HG03066 (cell line): ENCODE results near the gene IL17C.

Experiments used
- ATAC-seq: cut with Tn5 transposase; IDR thresholded peaks from one replicate; pipeline ENCODE4 v1.9.1; 2021; ENCODE audit warnings: low read depth; ENCODE audit not compliant: unreplicated experiment

Gene IL17C, protein sequence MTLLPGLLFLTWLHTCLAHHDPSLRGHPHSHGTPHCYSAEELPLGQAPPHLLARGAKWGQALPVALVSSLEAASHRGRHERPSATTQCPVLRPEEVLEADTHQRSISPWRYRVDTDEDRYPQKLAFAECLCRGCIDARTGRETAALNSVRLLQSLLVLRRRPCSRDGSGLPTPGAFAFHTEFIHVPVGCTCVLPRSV

DNA sequence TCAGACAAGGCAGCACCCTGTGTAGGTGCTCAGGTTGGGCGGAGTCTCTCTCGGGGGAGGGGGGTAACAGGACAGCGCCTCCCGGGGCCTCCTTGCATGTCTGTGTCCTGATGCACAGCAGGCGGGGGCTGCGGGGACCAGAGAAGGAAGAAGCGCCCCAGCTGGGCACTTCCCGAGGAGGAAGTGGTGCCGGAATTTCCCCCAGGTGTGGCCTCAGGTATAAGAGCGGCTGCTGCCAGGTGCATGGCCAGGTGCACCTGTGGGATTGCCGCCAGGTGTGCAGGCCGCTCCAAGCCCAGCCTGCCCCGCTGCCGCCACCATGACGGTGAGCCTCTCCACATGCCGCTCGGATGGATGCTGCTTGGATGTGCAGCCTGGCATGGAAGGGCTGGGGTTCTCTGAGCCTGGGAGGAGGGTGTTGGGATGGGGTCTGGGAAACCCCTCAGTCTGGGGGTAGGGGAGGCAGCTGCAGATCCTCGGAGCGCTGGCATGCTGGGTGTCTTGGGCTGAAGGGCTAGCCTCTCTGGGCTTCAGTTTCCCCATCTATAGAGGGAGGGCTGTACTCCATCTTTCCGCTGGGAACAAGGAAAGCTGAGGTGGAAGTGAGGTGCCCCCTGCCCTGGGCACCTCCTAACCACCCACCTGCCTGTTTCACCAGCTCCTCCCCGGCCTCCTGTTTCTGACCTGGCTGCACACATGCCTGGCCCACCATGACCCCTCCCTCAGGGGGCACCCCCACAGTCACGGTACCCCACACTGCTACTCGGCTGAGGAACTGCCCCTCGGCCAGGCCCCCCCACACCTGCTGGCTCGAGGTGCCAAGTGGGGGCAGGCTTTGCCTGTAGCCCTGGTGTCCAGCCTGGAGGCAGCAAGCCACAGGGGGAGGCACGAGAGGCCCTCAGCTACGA is at the start of gene IL17C:
Gene IL17C, plus strand, starts transcription at position 250 of the 908 bp plus-strand sequence. Its CDS starts 70 bp downstream, at position 320.
- no peak for ATAC-seq

DNA sequence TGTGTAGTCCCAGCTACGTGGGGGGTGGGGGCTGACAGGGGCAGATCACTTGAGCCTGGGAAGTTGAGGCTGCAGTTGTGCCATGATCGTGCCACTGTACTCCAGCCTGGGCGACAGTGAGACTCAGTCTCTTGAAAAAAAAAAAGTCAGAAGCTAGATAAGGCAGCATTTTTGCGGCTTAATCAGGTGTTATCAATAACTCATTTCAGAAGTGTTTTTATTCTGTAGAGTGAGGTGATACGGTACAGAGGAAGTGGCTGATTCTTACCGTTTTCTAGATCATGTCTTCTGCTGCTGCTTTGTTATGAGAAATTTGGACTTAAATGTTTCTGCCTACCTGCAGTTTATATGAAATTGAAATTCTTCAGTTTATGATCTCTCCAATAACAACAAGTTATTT is 49.6 kb upstream of the IL17C start:
- ATAC-seq, result no peak

DNA sequence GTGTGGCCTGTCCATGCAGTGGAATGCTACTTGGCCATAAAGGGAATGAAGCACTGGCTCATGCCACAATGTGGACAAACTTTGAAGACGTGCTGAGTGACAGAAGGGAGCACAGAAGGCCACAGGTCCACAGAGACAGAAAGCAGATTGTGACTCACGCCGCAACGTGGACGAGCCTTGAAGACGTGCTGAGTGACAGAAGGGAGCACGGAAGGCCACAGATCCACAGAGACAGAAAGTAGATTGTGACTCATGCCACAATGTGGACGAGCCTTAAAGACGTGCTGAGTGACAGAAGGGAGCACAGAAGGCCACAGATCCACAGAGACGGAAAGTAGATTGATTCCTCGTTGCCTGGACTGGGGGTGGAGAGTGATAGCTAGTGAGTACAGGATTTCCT is 48.9 kb upstream of the IL17C start:
- ATAC-seq, result no peak

DNA sequence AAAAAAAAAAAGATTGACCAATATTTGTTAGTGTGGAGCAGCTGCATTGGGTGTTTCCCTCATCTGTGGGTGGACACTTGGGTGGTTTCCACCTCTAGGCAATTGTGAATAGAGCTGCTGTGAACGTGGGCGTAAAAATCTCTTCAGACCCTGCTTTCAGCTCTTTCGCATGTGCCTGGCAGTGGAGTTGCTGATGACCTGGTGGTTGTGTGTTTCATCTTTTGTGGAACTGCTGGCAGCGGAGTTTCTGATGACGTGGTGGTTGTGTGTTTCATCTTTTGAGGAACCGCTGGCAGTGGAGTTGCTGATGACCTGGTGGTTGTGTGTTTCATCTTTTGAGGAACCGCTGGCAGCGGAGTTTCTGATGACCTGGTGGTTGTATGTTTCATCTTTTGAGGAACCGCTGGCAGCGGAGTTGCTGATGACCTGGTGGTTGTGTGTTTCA is 46.8 kb upstream of the IL17C start:
- ATAC-seq, result no peak

DNA sequence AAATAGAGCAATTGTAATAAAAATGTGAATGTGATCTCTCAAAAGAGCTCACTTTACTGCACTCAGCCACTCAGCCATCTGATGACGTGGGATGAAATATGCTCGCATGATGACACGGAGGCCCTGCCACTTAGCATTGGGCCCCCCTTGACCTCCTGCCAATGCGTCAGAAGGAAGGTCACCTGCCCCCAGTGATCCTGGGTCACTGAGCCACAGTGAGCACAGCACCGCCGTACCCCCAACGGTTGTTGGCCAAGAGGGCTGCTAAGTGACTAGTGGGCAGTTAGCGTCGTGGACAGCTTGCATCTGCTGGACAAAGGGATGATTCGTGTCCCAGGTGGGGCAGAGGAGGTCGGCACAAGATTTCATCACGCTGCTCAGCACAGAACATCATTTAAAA is 45.3 kb upstream of the IL17C start:
- no peak for ATAC-seq

DNA sequence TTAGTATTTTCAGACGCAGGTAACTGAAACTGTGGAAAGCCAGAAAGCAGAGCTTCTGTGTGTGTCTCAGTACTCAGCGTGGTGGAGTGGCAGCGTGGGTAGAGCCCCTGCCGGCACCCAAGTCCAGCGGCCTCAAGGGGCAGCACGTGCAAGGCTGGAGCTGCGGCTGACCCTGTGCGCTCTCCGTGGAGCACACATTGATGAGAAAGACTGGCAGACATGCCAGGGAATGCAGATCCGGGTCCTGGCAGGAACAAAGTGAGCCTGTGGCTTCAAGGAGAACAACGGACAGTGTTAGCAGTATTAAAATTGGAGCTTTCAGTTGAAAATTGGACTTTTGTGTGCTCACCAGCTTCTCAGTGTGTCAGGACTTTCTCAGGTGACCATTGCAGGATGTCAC is 44.9 kb upstream of the IL17C start:
- no peak for ATAC-seq

DNA sequence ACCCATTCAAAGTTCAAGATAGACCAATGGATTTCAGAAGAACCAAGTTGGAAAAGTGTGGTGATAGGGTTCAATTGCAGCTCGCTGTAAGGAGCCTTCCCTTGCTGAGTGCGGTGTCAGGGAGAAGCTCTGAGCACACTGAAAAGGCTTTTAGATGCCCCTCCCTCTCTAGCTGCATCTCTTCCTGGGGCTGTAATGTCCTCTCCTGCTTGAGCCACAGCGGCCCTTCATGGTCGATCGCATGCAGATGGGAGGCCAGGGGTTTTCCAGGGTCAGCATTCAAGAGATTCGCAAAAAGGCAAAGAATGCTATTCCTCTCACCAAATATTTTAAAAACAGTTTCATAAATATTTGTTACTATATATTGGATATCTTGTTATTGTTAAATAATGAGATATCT is 44.5 kb upstream of the IL17C start:
- ATAC-seq, result no peak

DNA sequence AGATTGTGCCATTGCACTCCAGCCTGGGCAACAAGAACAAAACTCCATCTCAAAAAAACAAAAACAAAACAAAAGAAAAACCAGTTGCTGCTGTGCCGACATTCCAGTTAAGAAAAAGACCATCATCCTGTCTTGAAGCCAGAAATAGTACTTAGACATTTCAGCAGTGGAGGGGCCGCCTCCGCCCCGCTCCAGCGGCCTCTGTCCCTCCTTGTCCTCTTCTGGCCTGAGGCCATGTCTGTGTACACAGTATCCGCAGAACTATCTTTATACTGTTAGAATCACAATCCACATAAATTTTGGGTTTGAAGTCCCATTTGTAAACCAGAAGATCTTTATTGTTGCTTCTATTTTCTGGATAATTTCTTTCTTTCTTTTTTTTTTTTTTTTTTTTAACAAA is 43.3 kb upstream of the IL17C start:
- no peak for ATAC-seq

DNA sequence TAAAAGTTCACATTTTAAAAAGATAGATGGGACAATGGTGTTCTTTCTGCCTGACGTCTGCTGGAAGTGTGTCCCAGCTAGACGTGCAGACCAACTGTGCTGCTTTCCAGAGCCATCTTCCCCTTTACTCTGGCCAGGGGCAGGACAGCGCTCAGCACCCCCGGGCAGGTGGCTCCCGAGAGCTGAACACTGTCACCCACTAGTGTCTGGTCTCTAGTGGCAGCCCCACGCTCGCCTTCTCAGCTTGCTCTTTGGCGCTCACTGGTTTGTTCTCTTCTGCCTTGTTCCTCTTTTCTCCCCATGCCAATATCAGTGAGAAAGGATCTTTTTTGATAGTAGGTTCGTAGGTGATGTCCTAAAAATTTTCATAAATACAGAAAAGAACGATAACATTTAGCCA is 42.5 kb upstream of the IL17C start:
- ATAC-seq, result no peak

DNA sequence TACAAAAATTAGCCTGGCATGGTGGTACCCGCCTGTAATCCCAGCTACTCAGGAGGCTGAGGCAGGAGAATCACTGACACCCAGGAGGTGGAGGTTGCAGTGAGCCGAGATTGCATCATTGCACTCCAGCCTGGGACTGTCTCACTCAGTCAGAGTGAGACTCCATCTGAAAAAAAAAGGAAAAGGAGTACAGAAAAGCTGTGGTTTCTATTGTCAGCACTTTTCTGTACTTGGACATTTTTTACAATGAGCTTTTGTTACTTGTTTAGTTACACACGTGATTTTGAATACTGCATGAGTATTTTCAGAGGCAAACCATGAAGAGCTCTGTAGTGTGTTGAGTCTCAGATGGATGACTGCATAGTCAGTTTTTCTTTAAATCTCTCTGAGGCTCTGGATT is 41.9 kb upstream of the IL17C start:
- ATAC-seq, result no peak

DNA sequence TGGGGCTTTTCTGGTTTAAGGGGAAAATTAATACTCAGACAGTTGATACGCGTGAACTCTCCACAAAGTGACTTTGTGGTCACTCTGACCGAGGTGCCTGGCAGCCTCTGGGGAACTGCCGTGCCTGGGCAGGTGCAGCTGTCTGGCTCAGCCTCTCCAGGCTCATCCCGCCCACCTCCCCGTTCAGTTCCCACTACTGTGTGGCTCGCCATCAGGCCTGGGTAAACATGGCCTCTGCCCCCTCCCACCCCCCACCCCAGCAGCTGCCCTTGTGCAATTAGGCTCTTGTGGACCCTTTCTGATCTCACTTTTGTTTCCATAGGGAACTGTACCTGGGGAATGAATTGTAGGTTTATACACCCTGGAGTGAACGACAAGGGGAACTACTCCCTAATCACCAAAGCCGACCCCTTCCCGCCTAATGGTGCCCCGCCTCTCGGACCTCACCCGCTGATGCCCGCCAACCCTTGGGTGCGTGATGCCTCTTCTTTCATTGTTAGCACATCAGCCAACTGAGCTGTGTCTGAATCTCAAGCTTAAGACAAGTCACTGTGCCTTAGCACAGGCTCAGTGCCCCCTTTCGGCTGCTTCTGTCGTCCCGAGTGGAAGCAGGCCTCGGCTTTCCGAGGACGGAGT is 40.4 kb upstream of the IL17C start:
- no peak for ATAC-seq

DNA sequence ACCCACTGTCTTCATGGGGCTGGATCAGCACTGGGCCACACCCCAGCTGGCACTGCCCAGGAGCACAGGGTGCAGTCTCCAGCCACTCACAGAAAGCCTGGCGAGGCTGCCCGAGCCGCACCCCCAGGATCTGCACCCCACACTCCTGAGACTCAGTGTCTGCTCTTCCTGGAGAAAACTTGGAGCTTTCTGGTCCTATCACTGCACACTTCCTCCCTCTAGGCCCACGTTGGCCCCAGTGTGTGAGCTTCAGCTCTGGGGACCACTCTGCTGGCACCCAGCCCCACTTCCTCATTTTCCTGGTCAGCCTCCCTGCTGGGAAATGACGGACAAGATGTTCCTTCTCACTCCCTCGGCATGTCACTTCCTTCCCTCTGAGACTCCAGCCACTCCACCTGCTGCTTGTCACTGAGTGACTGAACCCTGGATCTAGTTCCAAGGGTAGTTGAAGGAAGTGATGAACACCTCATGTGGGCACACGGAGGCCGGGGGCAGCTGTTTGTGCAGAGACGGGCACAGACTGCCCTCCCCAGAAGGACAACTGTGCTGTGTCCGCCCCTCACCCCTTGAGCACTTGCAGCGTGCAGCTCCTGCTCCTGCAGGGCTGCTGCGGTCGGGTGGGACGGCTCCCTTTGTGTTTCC is 39.2 kb upstream of the IL17C start:
- ATAC-seq, result no peak

DNA sequence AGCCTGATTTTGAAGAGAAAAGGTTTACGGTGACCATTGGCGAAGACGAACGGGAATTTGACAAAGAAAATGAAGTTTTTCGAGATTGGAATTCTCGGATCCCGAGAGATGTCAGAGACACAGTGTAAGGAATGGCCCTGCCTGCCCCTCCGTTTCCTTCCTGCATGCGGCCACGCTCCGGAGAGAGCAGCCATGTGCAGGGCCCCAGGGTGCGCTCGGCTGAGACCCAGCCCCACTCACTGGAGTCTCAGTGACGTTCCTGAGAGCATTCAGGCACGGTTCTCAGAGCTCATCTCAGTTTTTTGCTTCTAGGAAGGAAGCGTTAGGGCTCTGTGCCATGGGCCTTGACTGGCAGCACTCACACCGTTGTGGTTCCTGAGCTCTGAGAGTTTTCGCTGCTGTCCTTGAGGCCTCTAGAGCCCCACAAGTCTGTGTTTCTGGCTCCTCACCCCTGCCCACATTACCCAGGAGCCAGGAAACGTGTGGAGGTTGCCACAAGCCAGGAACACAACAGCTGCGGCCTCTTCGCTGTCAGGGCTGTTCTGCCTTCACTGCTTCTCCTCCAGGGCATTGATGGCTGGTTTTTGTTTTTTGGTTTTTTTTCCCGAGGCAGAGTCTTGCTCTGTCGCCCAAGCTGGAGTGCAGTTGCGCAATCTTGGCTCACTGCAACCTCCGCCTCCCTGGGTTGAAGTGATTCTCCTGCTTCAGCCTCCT is 38.4 kb upstream of the IL17C start:
- no peak for ATAC-seq

DNA sequence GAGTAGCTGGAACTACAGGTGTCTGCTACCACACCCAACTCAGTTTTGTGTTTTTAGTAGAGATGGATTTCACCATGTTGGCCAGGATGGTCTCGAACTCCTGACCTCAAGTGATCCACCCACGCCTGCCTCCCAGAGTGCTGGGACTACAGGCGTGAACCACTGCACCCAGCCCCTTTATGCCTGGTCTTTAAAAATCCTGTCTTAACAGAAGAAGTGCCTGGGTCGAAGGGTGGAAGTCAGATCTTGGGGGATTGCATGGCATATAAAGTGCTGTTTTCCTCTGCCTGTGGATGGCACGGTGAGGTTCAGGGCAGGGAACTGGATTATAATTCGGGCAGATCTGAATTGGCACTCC is 37.9 kb upstream of the IL17C start:
- ATAC-seq, result no peak

DNA sequence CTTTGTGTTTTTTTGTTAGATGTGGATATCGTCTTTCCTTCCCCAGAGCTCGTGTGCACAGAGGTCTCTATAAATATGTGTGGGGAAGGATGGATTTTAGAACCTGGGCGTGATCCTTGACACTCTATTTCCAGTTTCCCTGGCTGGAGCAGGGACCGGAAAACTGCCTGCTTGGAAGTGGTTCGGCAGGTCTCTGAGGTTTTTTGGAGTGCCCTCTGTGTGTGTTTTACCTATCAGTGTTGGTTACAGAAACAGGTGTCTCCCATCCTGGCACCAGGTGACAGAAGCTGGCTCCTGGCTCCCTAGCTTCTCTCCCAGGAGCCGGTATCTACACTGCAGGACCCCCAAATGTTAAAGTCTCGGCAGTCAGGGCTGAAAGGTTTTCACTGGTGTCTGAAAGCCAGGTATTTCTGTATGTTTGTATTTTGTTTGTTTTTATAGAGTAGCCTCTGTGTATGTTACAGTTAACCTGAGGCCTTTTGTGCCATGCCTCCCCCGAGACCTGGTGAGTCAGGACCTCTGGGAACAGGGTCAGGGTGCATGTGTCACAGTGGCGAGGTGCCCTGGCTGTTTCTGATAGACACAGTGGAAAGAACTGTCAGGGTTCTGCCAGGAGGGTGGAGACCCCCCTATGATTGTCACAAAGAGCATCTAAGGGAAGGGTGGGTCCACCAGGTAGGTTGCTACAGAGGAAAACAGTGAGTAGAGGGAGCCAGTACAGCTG is 36.9 kb upstream of the IL17C start:
- no peak for ATAC-seq

DNA sequence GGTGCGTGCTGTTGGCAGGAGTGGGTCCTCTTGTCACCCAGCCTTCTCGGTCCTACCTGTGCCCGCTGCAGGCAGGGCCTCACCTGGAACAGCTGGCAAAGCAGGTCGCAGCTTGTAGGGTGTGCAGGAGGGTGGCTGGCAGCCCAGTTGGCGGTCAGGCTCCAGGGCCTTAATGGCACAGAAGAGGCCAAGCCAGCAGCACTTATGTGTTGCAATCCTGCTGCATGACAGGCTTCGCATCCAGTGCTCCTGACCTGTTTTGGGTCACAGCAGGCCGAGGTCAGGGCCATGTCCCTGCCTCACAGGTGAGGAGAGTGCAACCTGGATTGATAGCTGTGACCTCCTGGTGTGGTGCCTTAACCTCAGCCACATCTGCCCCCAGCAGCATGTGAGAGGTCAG is 36.3 kb upstream of the IL17C start:
- ATAC-seq, result no peak

DNA sequence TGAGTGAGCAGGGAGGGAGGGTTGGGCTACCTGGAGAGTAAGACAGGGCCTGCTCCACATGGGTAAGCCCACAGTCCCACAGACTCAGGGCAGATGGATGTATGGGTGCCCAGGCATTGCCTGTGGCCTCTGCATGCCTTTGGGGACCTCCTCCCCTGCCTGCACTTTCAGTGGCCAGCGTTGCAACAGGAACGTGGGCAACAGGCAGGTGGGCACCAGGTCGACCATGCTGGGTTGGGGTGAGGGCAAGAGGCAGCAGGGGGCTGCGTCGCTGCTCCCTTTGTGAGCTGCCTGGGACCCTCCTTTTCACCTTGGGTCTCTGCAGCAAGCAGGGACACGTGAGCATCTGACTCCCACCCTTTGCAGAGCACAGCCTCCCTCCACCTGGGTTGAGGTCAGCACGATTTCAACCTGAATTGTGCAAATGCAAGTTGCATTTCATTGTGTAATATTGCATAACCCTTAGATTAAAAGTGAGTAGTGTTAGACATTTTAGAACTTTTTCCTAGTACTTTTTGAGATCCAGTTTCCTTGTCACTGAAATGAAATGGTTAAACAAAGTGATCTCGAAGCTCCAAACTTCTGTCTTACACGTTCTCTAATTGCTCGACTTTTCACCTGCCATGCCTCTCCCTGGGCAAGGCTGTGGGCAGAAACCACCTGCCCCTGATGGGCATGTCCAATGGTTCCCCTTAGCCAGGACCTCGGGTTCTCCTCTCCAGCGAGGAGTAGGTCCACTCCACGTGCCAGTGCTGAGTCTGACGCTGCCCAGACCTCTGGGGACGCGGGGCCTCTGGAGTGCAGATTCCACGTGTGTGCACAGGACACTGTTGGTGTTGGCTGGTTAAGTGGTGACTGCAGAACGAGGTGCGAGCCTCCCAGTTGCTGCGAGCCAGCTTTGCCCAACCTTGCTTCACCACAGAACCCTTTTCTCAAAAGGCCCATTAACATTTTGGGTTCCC is 32.9 kb upstream of the IL17C start:
- ATAC-seq, result no peak

DNA sequence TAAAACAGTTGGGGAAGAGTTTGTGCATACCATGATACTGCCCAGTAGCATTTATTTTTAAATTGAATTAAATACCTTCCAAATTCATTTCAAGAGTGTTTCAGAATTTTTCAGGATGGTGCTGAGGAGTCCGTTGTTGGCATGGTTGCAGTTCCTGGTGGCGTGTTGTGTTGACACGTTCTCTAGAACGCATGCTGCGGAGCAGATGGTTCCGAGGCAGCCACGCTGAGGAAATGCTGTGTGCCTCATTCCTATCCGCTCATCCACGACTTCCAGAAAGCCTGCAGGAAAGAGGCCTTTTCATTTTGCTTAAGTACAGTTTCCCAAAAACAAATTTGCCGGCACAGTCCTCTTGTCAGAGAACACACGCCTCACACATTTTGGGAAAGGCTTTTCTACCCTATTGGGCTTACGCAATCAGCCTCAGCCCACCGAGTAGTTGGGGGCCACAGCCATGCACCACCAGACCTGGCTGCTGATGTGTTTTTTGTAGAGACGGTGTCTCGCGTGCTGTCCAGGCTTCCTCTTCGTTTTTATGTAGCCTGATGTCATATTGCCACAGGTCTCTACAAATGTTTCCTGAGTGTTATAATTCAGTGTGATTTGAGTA is 32.1 kb upstream of the IL17C start:
- ATAC-seq, result no peak
